Endometrium (tissue), 2 donors: ENCODE measurements around the gene TMEM256.

Experiments used
- FAIRE-seq: peaks from 2 replicates; lab custom pipeline; 2012; peaks lifted over from hg19 to GRCh38; lab: Jason Lieb, UNC
- donor health status: control.
- donor health status: control.

Gene TMEM256

DNA sequence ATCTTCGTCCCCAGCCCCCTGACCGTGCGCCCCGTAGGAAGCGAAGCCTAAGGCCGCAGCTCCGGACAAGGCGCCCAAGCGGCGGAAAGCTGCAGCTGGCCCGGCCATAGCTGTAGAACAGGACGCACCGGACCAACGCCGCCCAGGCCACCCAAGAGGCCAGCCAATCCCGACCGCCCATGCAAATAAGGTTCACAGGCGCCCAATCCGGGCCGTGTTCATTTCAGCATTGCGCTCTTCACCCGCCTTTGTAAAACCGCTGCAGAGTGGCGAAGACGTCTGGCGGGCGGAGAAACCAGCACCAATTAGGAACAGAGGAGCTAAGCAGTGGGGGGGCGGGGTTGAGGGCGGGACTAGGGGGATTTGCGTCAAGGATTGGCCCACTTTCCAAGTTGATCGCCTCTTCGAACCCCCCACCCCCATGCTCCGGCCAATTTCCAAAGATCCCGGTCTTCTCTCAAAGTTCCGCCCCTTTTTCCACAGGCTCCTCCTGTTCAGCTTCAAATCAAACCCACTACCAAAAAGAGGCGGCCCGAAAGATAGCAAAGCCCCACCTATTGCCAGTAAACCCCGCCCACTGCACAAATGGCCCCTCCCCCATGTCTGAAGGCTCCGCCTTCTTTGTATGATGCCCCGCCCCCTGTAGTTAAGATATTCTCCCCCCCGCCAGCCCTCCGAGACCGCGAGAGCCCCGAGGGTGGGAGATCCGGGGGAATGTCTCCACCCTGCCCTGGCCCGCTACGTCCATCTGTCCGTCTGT is at the start of gene TMEM256:
TMEM256 (minus strand) TSS at position 121 of the 760 bp plus-strand sequence; CDS start at position 108, 13 bp downstream.
- peak; percentile 98 for FAIRE-seq

DNA sequence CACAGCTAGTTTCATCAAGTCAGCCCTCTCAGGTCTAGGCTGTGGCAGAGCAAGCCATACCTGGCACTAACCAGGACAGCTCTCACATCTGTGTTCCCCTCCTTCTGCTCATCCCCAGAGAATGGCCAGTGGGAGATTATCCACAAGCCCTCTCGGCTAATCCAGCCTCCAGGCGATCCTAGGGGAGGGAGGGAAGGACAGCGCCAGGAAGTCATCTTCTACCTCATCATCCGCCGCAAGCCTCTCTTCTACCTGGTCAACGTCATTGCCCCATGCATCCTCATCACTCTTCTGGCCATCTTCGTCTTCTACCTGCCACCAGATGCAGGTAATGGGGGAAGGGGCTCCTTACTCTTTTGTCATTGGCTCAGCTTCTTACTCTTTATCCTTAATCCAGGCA is 44.6 kb upstream of the TMEM256 start:
- FAIRE-seq: no peak

DNA sequence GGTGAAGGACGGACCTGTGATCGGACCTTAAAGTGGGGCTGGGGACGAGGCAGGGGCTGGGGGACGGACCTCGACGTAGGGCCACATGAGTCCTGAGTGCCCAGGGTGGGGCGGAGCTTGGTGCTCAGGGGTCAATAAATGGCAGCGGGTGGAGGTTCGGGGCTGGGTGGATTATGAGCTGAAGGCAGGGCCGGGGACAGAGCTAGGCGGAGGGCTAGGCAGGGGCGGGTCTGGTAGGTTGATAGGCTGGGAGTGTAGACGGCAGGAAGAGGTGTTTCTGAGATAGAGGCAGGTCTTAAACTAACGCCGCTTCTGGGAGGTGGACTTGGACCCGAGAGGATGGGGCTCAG is 41.7 kb upstream of the TMEM256 start:
- FAIRE-seq: no peak

DNA sequence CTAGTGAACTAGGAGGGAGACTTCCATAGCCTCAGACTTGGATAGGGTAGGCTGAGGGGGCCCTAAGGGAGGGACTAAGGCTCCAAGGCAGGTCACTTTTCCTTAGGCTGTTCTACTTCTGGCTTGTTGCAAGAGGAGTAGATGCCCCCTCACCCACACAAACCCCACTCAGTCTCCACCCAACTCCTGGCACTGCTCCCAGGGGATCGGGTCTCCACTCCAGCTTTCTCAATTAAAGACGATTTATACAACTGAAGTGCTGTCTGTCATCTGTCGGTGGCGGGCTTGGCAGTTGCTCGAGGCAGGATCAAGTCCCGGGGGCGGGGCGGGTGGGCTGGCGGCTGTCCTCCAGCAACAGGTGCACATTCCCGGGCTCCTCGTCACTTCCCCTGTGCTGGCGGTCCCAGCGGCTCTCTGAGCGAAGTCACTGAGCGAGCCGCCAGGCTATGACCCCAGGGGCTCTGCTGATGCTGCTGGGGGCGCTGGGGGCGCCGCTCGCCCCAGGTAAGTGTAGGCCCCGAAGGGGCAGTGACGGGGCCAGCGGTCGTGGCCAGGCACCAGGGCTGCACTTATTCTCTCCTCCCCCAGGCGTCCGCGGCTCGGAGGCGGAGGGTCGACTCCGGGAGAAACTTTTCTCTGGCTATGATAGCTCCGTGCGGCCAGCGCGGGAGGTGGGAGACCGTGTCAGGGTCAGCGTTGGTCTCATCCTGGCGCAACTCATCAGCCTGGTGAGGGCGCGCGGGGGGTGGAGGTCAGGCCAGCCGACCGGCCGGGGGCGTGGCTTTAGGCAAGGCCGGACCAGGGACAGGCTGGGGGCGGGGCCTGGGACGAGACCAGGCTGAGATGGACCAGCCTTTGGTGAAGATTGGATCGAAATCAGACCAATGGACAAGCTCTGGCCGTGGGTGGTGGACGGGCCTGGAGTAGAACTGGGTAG is 41.1 kb upstream of the TMEM256 start, which contains the start of gene CHRNB1:
CHRNB1 (plus strand) TSS at position 380 of the 937 bp plus-strand sequence; CDS start at position 447, 67 bp downstream.
- FAIRE-seq: no peak

DNA sequence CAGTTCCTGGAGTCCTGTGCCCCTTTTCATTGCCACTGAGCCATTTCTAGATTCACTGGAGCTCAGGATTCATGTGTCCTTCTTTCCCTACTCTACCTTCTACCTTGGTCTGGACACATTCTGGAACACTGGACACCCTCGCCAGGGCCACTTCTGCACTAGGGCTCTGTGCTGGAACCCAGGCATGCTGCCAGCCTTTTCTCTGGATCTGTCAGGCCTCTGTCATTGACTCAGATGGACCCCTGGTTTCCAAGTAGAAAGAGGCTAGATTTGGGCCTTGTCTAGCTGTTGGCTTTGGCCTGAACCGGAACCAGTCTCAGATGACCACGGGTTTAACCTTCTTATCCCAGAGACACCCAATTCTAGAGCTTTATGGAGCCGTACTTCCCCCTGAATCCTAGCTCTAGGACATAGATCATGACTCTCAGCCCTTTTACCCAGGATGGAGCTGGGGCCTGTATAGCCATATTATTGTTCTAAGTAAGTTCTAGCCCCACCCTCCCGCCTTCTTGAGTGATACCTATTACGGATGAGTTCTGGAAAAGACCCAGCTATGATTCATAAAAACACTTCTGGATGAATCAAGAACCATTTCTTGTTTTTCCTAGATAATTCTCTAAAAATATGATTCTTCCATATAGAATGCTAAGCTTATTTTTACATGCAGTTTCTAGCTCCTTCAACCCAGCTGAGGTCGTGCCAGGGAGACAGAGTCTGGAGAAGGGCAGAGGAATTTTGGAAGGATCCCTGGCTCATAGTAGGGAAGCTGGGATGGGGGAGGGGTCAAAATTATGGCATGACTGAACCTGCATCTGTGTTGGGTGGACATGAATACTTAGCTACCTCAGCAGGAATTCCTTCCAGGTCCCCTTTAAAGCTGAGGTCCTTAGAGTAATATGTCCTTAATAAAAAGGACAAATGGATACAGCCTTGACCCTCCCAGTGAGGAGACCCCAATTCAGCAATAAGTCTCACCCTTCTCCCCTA is 39.9 kb upstream of the TMEM256 start:
- FAIRE-seq: no peak

DNA sequence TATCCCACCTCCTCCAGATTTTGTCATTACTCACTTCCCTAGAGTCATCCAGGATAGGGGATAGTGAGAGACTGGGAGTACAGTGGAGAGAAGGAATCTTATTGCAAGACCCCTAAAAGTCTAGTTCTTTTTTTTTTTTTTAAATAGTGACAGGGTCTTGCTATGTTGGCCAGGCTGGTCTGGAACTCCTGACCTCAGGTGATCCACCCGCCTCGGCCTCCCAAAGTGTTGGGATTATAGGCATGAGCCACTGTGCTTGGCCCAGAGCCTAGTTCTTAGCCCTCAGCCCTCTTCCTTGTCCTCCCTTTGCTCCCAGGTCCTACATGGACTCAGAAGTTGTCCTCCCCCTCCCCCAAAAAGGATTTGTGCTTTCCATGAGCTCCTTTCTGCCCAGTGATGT is 38.2 kb upstream of the TMEM256 start:
- FAIRE-seq: no peak

DNA sequence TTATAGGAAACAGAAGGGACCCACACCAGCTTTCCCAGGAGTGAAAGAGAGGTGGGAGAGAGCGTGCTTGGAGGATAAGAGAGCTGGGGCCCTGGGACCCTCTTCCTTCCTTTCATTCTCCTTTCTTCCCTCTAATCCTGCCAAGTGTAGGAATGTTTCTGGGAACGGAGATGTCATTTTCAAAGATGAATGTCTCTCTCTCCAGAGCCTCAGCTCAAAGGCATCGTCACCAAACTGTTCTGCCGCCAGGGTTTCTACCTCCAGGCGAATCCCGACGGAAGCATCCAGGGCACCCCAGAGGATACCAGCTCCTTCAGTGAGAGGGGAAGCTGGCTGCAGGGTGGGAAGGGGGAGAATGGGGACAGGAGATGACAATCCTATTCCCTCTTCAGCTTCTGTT is 37.4 kb upstream of the TMEM256 start:
- no peak for FAIRE-seq

DNA sequence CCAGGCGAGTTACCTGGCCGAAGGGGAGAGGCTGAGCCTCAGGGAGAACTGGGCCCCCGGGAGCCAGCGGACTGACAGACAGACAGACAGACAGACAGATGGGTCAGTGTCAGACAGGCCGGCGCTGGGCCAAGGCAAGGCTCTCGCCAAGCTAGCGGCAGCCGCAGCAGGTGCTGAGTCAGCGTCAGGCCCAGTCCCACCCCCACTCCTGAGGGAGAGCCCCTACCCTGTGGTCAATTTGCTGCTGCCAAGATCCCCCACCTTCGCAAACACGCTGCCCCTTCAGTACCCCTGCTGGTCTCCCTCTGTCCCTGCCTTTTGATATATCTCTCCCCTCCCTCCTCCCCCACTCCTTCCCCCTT is 36.9 kb upstream of the TMEM256 start:
- FAIRE-seq: no peak

DNA sequence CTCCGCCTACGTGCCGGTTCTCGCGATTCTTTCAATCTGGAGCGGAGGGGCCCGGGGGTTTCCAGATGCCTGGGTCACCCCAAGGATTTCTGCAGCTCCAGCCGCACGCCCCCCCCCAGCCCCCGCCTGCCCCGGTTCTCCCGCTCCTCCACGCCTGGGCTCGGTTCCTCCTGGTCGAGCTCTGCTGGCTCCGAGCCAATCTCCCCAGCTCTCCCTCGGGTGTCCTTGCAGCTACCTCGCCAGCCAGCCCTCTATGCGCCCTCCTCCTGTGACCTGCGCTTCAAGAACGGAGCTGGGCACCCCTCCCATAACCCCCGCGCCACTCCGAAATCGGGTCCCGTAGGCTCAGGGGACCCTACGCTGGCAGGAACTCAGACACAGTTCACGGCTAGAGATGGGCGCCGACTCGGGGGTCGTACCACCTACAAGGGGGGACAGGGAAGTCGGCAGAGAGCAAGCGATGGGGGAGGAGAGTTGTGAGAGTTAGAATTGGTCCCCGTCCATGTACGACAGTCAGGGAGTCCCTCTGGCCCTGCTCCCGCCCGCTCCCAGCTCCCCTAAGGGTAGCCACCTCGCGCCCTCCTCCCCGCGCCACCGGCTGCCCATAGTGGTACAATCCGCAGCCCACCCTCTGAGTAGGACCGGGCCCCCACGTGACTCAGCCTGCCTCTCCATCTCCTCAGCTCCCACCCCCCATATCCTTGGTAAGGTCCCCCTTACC is 36.4 kb upstream of the TMEM256 start:
- no peak for FAIRE-seq

DNA sequence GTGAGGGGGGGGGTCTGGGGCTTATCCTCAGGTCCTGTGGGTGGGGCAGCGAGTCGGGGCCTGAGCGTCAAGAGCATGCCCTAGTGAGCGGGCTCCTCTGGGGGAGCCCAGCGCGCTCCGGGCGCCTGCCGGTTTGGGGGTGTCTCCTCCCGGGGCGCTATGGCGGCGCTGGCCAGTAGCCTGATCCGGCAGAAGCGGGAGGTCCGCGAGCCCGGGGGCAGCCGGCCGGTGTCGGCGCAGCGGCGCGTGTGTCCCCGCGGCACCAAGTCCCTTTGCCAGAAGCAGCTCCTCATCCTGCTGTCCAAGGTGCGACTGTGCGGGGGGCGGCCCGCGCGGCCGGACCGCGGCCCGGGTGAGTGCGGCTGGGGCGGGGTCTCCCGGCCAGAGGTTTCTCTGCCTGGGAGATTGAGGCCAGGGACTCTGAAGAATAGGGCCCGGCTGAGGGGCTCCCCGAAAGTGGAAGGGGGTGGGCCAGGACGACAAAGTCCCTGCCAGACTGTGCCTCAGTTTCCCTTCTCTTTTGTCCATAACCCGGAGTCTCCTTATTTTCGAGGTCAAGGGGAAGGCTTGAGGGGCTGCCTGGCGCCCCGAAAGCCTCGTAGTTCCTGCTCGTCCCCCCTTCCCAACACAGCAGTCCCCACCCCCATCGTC is 35.7 kb upstream of the TMEM256 start, which contains the start of gene FGF11:
FGF11 (plus strand) TSS at position 51 of the 651 bp plus-strand sequence; CDS start at position 160, 109 bp downstream.
- no peak for FAIRE-seq

DNA sequence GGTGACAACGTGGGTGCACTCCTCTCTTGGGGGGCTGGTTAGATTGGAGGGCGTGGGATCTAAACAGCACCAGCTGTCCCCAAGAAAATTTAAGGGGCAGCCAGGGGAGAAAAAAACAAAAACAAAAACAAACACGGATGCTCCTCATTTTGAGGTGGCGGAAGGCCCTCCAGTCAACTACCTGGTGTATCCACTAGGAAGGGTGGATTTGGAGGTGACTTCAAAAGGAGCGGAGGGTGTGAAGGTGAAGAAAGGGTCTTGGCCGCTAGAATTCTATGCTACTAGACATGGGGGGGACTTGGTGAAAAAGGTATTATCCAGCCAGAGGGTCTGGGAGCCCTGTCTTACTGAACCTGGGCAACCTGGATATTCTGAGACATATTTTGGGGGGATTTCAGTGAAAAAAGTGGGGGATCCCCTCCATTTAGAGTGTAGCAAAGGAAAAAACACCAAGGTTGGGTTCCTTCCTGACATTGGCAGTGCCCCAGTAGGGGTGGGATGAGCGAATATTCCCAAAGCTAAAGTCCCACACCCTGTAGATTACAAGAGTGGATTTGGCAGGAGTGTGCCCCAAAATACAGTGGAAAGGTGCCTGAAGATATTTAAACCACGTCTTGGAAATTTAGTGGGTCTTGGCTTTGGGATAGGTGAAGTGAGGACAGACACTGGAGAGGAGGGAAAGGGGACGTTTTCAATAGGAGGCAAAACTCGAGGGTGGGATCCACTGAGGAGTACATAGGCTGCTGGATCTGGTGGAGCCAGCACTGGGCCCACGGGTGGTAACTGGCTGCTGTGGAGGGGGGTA is 35.0 kb upstream of the TMEM256 start:
- no peak for FAIRE-seq

DNA sequence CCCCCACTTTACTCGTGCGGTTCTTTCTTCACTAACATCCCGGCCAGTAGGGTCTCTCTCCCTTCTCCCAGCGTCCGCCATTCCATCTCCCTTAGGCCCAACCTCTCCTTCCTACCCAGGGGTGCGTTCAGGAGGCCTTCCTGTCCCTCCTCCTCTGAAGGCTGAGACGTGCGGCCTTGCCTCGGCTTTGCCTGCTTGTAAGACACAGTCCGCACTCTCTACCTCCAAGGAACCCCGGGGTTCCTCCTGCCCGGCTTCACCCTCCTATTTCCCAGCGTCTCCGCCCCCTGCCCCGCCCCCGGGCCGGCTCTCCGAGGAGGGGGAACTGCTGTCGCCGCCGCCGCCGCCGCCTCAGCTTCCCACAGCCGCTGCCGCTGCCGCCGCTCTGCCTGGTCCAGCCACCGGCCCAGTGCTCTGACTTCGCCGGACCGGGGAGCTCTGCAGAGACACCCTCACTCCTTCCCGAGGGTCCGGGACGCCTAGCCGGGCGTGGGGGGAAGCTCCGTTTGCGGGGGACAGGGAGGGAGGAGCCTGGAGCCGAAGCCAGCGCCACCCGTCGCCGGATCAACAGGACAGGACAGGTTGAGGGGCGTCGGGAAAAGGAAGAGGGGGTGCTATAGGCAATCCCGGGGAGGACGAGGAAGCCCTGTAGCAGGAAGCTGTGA is 34.2 kb upstream of the TMEM256 start:
- no peak for FAIRE-seq

DNA sequence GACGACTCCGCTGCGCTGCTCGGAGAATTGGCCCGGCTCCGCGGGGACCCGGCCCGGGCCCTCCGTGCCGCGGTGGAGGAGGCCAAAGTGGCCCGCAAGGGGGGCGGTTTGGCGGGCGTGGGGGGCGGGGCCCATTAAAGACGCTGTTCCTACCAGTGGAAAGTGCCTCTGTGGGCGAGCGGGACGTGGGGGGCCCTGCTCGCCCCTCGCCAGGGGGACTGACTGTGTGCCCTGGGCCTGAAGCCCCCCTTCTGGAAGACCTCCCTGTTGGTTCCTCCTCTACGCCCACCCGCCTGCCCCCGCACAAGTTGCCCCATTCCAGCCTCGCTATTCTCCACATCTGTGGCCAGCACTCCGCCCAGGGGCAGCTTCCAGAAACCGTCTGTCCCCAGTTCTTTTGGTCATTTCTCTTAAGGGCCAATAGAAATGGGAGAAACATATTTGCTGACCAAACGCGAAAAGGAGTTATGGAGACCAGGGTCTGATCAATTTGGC is 33.5 kb upstream of the TMEM256 start:
- FAIRE-seq: no peak

DNA sequence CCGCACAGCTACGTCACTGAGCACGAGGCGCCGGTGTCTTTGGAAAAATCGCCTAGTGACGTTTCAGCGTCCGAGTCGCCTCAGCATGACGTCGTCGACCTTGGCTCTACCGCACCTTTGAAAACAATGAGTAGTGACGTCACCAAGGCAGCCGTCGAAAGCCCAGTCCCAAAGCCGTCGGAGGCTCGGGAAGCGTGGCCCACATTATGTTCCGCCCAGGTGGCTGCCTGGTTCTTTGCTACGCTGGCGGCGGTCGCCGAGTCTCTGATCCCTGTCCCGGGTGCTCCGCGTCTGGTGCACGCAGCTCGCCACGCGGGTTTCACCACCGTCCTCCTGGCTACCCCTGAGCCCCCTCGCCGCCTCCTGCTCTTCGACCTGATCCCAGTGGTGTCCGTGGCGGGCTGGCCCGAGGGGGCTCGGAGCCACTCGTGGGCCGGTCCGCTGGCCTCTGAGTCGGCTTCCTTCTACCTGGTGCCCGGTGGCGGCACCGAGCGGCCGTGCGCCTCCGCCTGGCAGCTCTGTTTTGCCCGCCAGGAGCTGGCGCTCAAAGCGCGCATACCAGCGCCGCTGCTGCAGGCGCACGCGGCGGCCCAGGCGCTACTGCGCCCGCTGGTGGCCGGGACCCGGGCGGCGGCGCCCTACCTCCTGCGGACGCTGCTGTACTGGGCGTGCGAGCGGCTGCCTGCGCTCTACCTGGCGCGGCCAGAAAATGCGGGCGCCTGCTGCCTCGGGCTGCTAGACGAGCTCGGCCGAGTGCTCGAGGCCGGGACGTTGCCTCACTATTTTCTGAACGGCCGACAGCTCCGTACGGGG is 32.9 kb upstream of the TMEM256 start:
- no peak for FAIRE-seq

DNA sequence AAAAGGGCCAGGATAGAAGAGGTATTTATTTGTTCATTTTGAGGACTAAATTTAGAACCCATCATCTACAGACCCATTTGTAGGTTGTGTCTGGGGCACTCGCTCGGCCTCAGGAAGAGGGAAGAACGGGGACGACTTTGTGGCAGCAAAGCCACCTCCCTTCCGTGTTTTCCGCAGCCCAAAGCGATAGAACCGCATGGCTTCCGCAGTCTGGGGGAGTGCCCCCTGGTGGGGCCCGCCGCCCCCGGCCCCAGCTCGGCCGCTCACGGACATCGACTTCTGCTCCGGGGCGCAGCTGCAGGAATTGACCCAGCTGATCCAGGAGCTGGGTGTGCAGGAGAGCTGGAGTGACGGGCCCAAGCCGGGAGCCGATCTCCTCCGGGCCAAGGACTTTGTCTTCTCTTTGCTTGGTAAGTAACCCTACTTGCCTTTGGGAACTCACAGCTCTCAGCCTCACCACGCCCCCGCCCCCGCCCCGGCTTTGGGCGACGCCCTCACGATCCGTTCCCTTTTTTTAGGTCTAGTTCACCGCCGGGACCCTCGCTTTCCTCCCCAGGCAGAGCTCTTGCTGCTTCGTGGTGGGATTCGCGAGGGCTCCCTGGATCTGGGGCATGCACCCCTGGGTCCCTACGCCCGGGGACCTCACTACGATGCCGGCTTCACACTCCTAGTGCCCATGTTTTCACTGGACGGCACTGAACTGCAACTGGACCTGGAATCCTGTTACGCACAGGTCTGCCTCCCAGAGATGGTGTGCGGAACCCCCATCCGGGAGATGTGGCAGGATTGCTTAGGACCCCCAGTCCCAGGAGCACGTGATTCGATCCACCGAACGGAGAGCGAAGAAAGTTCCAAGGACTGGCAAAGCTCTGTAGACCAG is 32.0 kb upstream of the TMEM256 start:
- no peak for FAIRE-seq

DNA sequence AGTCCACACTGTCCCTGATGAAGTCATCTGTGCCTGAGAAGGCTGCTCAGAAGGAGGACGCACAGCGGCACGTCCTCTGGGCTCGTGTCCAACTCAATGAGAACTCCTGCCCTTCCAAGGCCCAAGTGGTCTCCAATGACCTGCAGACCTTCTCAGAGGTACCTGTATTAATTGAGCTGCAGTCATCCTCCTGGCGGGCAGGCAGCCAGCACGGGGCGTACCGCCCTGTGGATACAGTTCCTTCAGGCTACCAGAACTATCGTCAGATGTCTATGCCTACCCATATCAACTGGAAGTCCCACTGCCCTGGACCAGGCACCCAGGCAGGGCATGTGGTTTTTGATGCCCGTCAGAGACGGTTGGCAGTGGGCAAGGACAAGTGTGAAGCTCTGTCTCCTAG is 28.4 kb upstream of the TMEM256 start:
- no peak for FAIRE-seq

DNA sequence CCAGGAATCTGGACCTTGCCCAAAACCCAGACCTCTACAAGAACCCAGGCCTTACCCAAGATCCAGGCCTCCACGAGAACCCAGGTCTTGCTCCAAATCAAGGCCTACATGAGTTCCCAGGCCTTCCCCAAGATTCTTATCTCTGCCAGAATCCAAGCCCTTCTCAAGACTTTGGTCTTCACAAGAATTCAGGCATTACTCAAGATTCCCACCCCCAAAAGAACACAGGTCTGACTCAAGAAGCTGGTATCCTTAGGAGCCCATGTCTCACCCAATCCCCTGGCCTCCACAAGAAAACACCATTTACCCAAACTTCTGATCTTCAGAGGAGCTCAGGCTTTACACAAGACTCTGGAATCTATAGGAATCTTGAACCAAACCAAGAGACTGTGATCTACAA is 27.3 kb upstream of the TMEM256 start:
- no peak for FAIRE-seq
